H9 (cell line): ENCODE data around the gene SCUBE1. TPM values are rescaled to one million over a fixed set of nuclear protein-coding genes. Genes with fewer than 3 reads are reported as not detected.

Source experiments
- DNase-seq: peaks from one replicate; pipeline ENCODE4 v3.0.0-alpha.2; 2017
- H2AFZ ChIP-seq: one replicate; pipeline ENCODE4 v1.6.1; 2013; ENCODE audit warnings: mild to moderate bottlenecking, low read length, control low read depth, moderate library complexity
- H2AK5ac ChIP-seq: 2 replicates; pipeline ENCODE4 v1.6.1; 2013; ENCODE audit warnings: low read length, control low read depth, mixed read lengths; ENCODE audit not compliant: insufficient read length
- H2BK120ac ChIP-seq: one replicate; pipeline ENCODE4 v1.6.1; 2013; ENCODE audit warnings: low read depth, mild to moderate bottlenecking, low read length, control low read depth, inconsistent platforms; ENCODE audit not compliant: poor library complexity, severe bottlenecking
- H2BK12ac ChIP-seq: 2 replicates; pipeline ENCODE4 v1.6.1; 2013; ENCODE audit warnings: low read length, control low read depth, mixed read lengths, low read depth; ENCODE audit not compliant: insufficient read length
- H2BK15ac ChIP-seq: 2 replicates; pipeline ENCODE4 v1.6.1; 2013; ENCODE audit warnings: low read depth, low read length, control low read depth
- H2BK20ac ChIP-seq: one replicate; pipeline ENCODE4 v1.6.1; 2013; ENCODE audit warnings: low read depth, mild to moderate bottlenecking, low read length, control low read depth, inconsistent platforms; ENCODE audit not compliant: poor library complexity, severe bottlenecking
- H2BK5ac ChIP-seq: 2 replicates; pipeline ENCODE4 v1.6.1; 2013; ENCODE audit warnings: low read length, control low read depth, mixed read lengths; ENCODE audit not compliant: insufficient read length
- H3K14ac ChIP-seq: 2 replicates; pipeline ENCODE4 v1.6.1; 2013; ENCODE audit warnings: low read length, control low read depth; ENCODE audit not compliant: insufficient read depth
- H3K18ac ChIP-seq: 2 replicates; pipeline ENCODE4 v1.6.1; 2013; ENCODE audit warnings: low read depth, mild to moderate bottlenecking, mixed read lengths, low read length, control low read depth; ENCODE audit not compliant: insufficient read length
- H3K23ac ChIP-seq: 2 replicates; pipeline ENCODE4 v1.6.1; 2013; ENCODE audit warnings: low read length, control low read depth, mixed read lengths, low read depth; ENCODE audit not compliant: insufficient read length
- H3K23me2 ChIP-seq: 2 replicates; pipeline ENCODE4 v1.6.1; 2013; ENCODE audit warnings: low read depth, mild to moderate bottlenecking, mixed read lengths, low read length, control low read depth; ENCODE audit not compliant: insufficient read length, poor library complexity, severe bottlenecking
- H3K27ac ChIP-seq: 2 replicates; pipeline ENCODE4 v1.5.1; 2013; ENCODE audit warnings: low read length, control low read depth, mixed read lengths, low read depth; ENCODE audit not compliant: insufficient read length
- H3K27me3 ChIP-seq: 2 replicates; pipeline ENCODE4 v1.6.1; 2013; ENCODE audit warnings: low read length, control low read depth, inconsistent platforms; ENCODE audit not compliant: insufficient read depth
- H3K4ac ChIP-seq: 2 replicates; pipeline ENCODE4 v1.6.1; 2013; ENCODE audit warnings: low read depth, mild to moderate bottlenecking, control low read depth, inconsistent platforms, low read length, moderate library complexity
- H3K4me1 ChIP-seq: 2 replicates; pipeline ENCODE4 v1.6.1; 2013; ENCODE audit warnings: low read length, control low read depth, inconsistent platforms; ENCODE audit not compliant: insufficient read depth
- H3K4me2 ChIP-seq: 2 replicates; pipeline ENCODE4 v1.6.1; 2013; ENCODE audit warnings: low read length, control low read depth, mixed read lengths; ENCODE audit not compliant: insufficient read length, insufficient read depth
- H3K56ac ChIP-seq: 2 replicates; pipeline ENCODE4 v1.6.1; 2013; ENCODE audit warnings: low read depth, mild to moderate bottlenecking, mixed read lengths, low read length, control low read depth; ENCODE audit not compliant: insufficient read length
- H3K79me1 ChIP-seq: 2 replicates; pipeline ENCODE4 v1.6.1; 2013; ENCODE audit warnings: low read depth, mild to moderate bottlenecking, moderate library complexity, low read length, control low read depth, inconsistent platforms; ENCODE audit not compliant: insufficient read depth, poor library complexity, severe bottlenecking
- H3K79me2 ChIP-seq: 2 replicates; pipeline ENCODE4 v1.6.1; 2013; ENCODE audit warnings: low read length, control low read depth, inconsistent platforms; ENCODE audit not compliant: insufficient read depth
- H3K9ac ChIP-seq: 2 replicates; pipeline ENCODE4 v1.6.1; 2013; ENCODE audit warnings: low read length, control low read depth, mixed read lengths; ENCODE audit not compliant: insufficient read length; ENCODE audit errors: extremely low read depth
- H3K9me3 ChIP-seq: one replicate; pipeline ENCODE4 v1.6.1; 2013; ENCODE audit warnings: low read depth, low read length, inconsistent platforms; ENCODE audit not compliant: control insufficient read depth
- H3T11ph ChIP-seq: one replicate; pipeline ENCODE4 v1.6.1; 2013; ENCODE audit warnings: mild to moderate bottlenecking, low read length, control low read depth, inconsistent platforms
- H4K20me1 ChIP-seq: one replicate; pipeline ENCODE4 v1.6.1; 2013; ENCODE audit not compliant: control insufficient read depth, insufficient read length, insufficient read depth
- H4K5ac ChIP-seq: 2 replicates; pipeline ENCODE4 v1.6.1; 2013; ENCODE audit warnings: low read depth, mild to moderate bottlenecking, mixed read lengths, low read length, control low read depth; ENCODE audit not compliant: insufficient read length
- H4K8ac ChIP-seq: replicated peaks from 2 replicates; pipeline ENCODE4 v1.6.1; 2013; ENCODE audit warnings: low read length, control low read depth, mixed read lengths, low read depth; ENCODE audit not compliant: insufficient read length
- H4K91ac ChIP-seq: 2 replicates; pipeline ENCODE4 v1.6.1; 2013; ENCODE audit warnings: low read depth, mild to moderate bottlenecking, moderate library complexity, mixed read lengths, low read length, control low read depth; ENCODE audit not compliant: insufficient read length
- H3K27ac Mint-ChIP-seq, 3 experiments: 2 replicates in 2 of 3; 3 replicates in 1 of 3; pipeline ENCODE4 v1.8.0; 2020 to 2021; ENCODE audit warnings: mixed read lengths in 3 of 3, mild to moderate bottlenecking in 1 of 3, moderate library complexity in 1 of 3
- H3K27me3 Mint-ChIP-seq: 2 replicates; pipeline ENCODE4 v1.8.0; 2021; ENCODE audit warnings: low read depth, mild to moderate bottlenecking, moderate library complexity, mixed read lengths
- H3K36me3 Mint-ChIP-seq, 3 experiments: 2 replicates in 2 of 3; 3 replicates in 1 of 3; pipeline ENCODE4 v1.8.0; 2020 to 2021; ENCODE audit warnings: low read depth in 3 of 3, mixed read lengths in 3 of 3; ENCODE audit not compliant: insufficient read depth in 1 of 3
- H3K4me1 Mint-ChIP-seq, 2 experiments: 2 replicates each; pipeline ENCODE4 v1.8.0; 2020; ENCODE audit warnings: mixed read lengths in 2 of 2
- H3K4me3 Mint-ChIP-seq, 2 experiments: 2 replicates in 1 of 2; 3 replicates in 1 of 2; pipeline ENCODE4 v1.8.0; 2020 to 2021; ENCODE audit warnings: mild to moderate bottlenecking in 2 of 2, mixed read lengths in 2 of 2, moderate library complexity in 1 of 2
- H3K9me3 Mint-ChIP-seq, 2 experiments: 2 replicates in 1 of 2; 3 replicates in 1 of 2; pipeline ENCODE4 v1.8.0; 2020; ENCODE audit warnings: mild to moderate bottlenecking in 2 of 2, mixed read lengths in 2 of 2, moderate library complexity in 1 of 2
- CTCF ChIP-seq: fragments of 200-600 bp; sonication (generic); conservative IDR thresholded peaks from 3 replicates; pipeline ENCODE4 v1.8.0; 2021; ENCODE audit warnings: antibody characterized with exemption, mild to moderate bottlenecking
- WGBS: extraction: QIAGEN DNeasy Blood & Tissue Kit; methylation state at CpG from one replicate; pipeline ENCODE4 v1.1.7; 2013; ENCODE audit warnings: missing lambda C conversion rate, low lambda C conversion rate, mixed read lengths; ENCODE audit not compliant: insufficient read length; ENCODE audit errors: extremely low coverage; 5-methylcytosine and 5-hydroxymethylcytosine counted together
- total RNA-seq: library from RNA; stranded (reverse); gene quantifications from 2 replicates; pipeline ENCODE4 v1.2.1, GENCODE V29; 2021

The SCUBE1 gene
- total RNA-seq, 1 experiment from 2014 or later: 1.2 TPM

GRCh38 chr22:43296276-43296902, 46.8 kb downstream of the SCUBE1 start:
- H2BK5ac ChIP-seq: no peak overlapping the region
- H3K36me3 Mint-ChIP-seq: no peaks in the 10 kb centered on the region; a peak in 1 of 7 replicates
- H3K4ac ChIP-seq: no peak overlapping the region
- H3K27me3 Mint-ChIP-seq: peaks cover 2% of the 10 kb centered on the region
- H4K91ac ChIP-seq: no peak overlapping the region
- no peak overlapping the region for H2AK5ac ChIP-seq
- H3K9ac ChIP-seq: no peak overlapping the region
- no peak overlapping the region for H3K23ac ChIP-seq
- no peak overlapping the region; the same call in 1 of the 2 replicates for H3K14ac ChIP-seq
- no peak overlapping the region for H3K56ac ChIP-seq
- no peaks in the 10 kb centered on the region for H4K20me1 ChIP-seq
- H3K4me2 ChIP-seq: no peak overlapping the region
- no peaks in the 10 kb centered on the region for H3K9me3 Mint-ChIP-seq
- no peak overlapping the region for H2BK20ac ChIP-seq
- H3K18ac ChIP-seq: no peak overlapping the region
- no peaks in the 10 kb centered on the region for H3K79me1 ChIP-seq
- no peak overlapping the region for H2BK15ac ChIP-seq
- H3T11ph ChIP-seq: no peak overlapping the region
- H3K4me1 ChIP-seq: no peaks in the 10 kb centered on the region
- H3K9me3 ChIP-seq: no peaks in the 10 kb centered on the region
- 0 out of 7 replicates have a peak overlapping the region, but pooled peaks of 1 of the 3 experiments have one; percentile 37 for H3K27ac Mint-ChIP-seq
- no peak overlapping the region for H2AFZ ChIP-seq
- H4K5ac ChIP-seq: no peak overlapping the region
- no peak overlapping the region for H4K8ac ChIP-seq
- H2BK120ac ChIP-seq: no peak overlapping the region
- H3K23me2 ChIP-seq: no peaks in the 10 kb centered on the region
- H2BK12ac ChIP-seq: no peak overlapping the region
- no peaks in the 10 kb centered on the region for H3K27me3 ChIP-seq
- TF ChIP-seq CTCF: no peak
- H3K4me3 Mint-ChIP-seq: no peak overlapping the region
- H3K79me2 ChIP-seq: no peaks in the 10 kb centered on the region
- H3K4me1 Mint-ChIP-seq: peaks cover 0 to 13% of the 10 kb centered on the region in 2 experiments; a peak in 2 of 4 replicates
- no peak for DNase-seq
- H3K27ac ChIP-seq: no peak overlapping the region
- WGBS: no CpG with 5 or more reads among the region's 16 CpGs
